ENCODE results near the gene PIN1.

Gene PIN1

GRCh38 chr19:9850235-9850959 is 15.3 kb downstream of the PIN1 start:
- Histone ChIP-seq H3K36me3 (ENCODE audit: control insufficient read depth in 5 of 5, insufficient read depth in 5 of 5, low read length in 5 of 5) (peaks cover 0 to 71% (median 39%) of the 10 kb centered on the region in 5 donors), H3K9ac (ENCODE audit: low read length in 5 of 5) (no peak overlapping the region), H3K9me3 (ENCODE audit: control insufficient read depth in 5 of 5, low read length in 5 of 5) (no peaks in the 10 kb centered on the region), H3K4me1 (ENCODE audit: control insufficient read depth in 5 of 5, insufficient read depth in 5 of 5, low read length in 5 of 5) (peaks cover 0 to 28% (median 16%) of the 10 kb centered on the region in 5 donors), H3K27me3 (ENCODE audit: control insufficient read depth in 5 of 5, insufficient read depth in 4 of 5, low read length in 5 of 5) (no peaks in the 10 kb centered on the region), H3K4me3 (ENCODE audit: low read depth in 1 of 5, low read length in 5 of 5) (no peak overlapping the region), H3K27ac (ENCODE audit: low read depth, low read length) (no peak overlapping the region)

- Histone ChIP-seq H3K27me3 (ENCODE audit: control insufficient read depth in 5 of 5, insufficient read depth in 4 of 5, low read length in 5 of 5) (no peaks in the 10 kb centered on the region), H3K4me1 (ENCODE audit: control insufficient read depth in 5 of 5, insufficient read depth in 5 of 5, low read length in 5 of 5) (peaks cover 0 to 11% (median 2%) of the 10 kb centered on the region in 5 donors), H3K36me3 (ENCODE audit: control insufficient read depth in 5 of 5, insufficient read depth in 5 of 5, low read length in 5 of 5) (peaks cover 0 to 52% (median 38%) of the 10 kb centered on the region in 5 donors), H3K9ac (ENCODE audit: low read length in 5 of 5) (no peak overlapping the region), H3K27ac (ENCODE audit: low read depth, low read length) (no peak overlapping the region), H3K9me3 (ENCODE audit: control insufficient read depth in 5 of 5, low read length in 5 of 5) (no peaks in the 10 kb centered on the region), H3K4me3 (ENCODE audit: low read depth in 1 of 5, low read length in 5 of 5) (no peak overlapping the region)
These were observed 19.2 kb downstream of the PIN1 start for GRCh38 chr19:9854282-9854846.

DNA sequence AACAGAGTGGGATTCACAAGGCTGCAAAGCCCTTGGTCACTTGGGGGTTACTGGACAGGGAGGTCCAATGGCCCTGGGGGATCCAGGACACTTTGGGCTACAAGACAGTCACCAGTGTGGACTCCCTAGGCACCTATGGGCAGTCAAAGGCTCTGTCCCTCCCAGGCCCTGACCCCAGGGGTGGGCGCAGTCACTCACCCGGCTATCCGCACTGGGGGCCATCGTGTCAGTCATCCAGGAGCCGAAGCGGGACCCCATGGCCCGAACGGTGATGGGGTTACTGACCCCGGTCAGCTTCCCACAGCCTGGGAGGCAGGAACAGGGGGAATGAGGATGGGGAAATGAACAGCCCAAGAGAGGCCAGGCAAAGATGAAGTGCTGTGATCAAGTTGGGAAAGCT is 21.5 kb downstream of the PIN1 start:
- H3K9me3 ChIP-seq (ENCODE audit: control insufficient read depth in 5 of 5, low read length in 5 of 5) = no peaks in the 10 kb centered on the region
- peaks cover 0 to 39% (median 31%) of the 10 kb centered on the region in 5 donors for H3K36me3 ChIP-seq (ENCODE audit: control insufficient read depth in 5 of 5, insufficient read depth in 5 of 5, low read length in 5 of 5)
- no peak overlapping the region for H3K9ac ChIP-seq (ENCODE audit: low read length in 5 of 5)
- H3K4me1 ChIP-seq (ENCODE audit: control insufficient read depth in 5 of 5, insufficient read depth in 5 of 5, low read length in 5 of 5) = peaks cover 0 to 11% (median 2%) of the 10 kb centered on the region in 5 donors
- H3K27ac ChIP-seq (ENCODE audit: low read depth, low read length) = no peak overlapping the region
- no peak overlapping the region for H3K4me3 ChIP-seq (ENCODE audit: low read depth in 1 of 5, low read length in 5 of 5)
- no peaks in the 10 kb centered on the region for H3K27me3 ChIP-seq (ENCODE audit: control insufficient read depth in 5 of 5, insufficient read depth in 4 of 5, low read length in 5 of 5)

- Histone ChIP-seq H3K27ac (ENCODE audit: low read depth, low read length) (no peak overlapping the region), H3K9ac (ENCODE audit: low read length in 5 of 5) (no peak overlapping the region), H3K4me3 (ENCODE audit: low read depth in 1 of 5, low read length in 5 of 5) (no peak overlapping the region)
These were observed 22.1 kb downstream of the PIN1 start for GRCh38 chr19:9857076-9857721.

GRCh38 chr19:9857920-9858746 is 23.0 kb downstream of the PIN1 start:
- Histone ChIP-seq H3K9me3 (ENCODE audit: control insufficient read depth in 5 of 5, low read length in 5 of 5) (no peaks in the 10 kb centered on the region), H3K4me1 (ENCODE audit: control insufficient read depth in 5 of 5, insufficient read depth in 5 of 5, low read length in 5 of 5) (peaks cover 0 to 11% (median 2%) of the 10 kb centered on the region in 5 donors), H3K36me3 (ENCODE audit: control insufficient read depth in 5 of 5, insufficient read depth in 5 of 5, low read length in 5 of 5) (peaks cover 0 to 37% (median 26%) of the 10 kb centered on the region in 5 donors), H3K27me3 (ENCODE audit: control insufficient read depth in 5 of 5, insufficient read depth in 4 of 5, low read length in 5 of 5) (no peaks in the 10 kb centered on the region), H3K27ac (ENCODE audit: low read depth, low read length) (no peak overlapping the region), H3K4me3 (ENCODE audit: low read depth in 1 of 5, low read length in 5 of 5) (no peak overlapping the region), H3K9ac (ENCODE audit: low read length in 5 of 5) (no peak overlapping the region)

More at GRCh38 chr19:9857076-9857721, 22.1 kb downstream of the PIN1 start:
- Histone ChIP-seq H3K9me3 (ENCODE audit: control insufficient read depth in 5 of 5, low read length in 5 of 5) (no peaks in the 10 kb centered on the region), H3K27me3 (ENCODE audit: control insufficient read depth in 5 of 5, insufficient read depth in 4 of 5, low read length in 5 of 5) (no peaks in the 10 kb centered on the region), H3K36me3 (ENCODE audit: control insufficient read depth in 5 of 5, insufficient read depth in 5 of 5, low read length in 5 of 5) (peaks cover 0 to 36% (median 26%) of the 10 kb centered on the region in 5 donors), H3K4me1 (ENCODE audit: control insufficient read depth in 5 of 5, insufficient read depth in 5 of 5, low read length in 5 of 5) (peaks cover 0 to 11% (median 2%) of the 10 kb centered on the region in 5 donors)

DNA sequence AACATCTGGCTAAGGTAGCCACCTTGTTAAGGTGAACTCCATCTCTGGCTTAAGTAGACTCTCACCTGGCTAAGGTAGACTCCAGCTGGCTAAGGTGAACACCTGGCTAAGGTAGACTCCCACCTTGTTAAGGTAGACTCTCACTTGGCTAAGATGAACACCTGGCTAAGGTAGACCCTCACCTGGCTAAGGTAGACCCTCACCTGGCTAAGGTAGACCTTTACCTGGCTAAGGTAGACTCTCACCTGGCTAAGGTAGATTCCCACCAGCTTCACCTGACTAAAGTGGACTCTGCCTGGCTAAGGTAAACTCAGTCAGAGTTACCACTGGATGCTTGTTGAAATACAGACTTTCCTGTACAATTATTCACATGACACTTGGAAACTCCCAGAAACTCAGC is 23.6 kb downstream of the PIN1 start:
- no peaks in the 10 kb centered on the region for H3K27me3 ChIP-seq (ENCODE audit: control insufficient read depth in 5 of 5, insufficient read depth in 4 of 5, low read length in 5 of 5)
- no peak overlapping the region for H3K9ac ChIP-seq (ENCODE audit: low read length in 5 of 5)
- H3K27ac ChIP-seq (ENCODE audit: low read depth, low read length) = no peak overlapping the region
- H3K36me3 ChIP-seq (ENCODE audit: control insufficient read depth in 5 of 5, insufficient read depth in 5 of 5, low read length in 5 of 5) = peaks cover 0 to 38% (median 26%) of the 10 kb centered on the region in 5 donors
- peaks cover 0 to 11% (median 0%) of the 10 kb centered on the region in 5 donors for H3K4me1 ChIP-seq (ENCODE audit: control insufficient read depth in 5 of 5, insufficient read depth in 5 of 5, low read length in 5 of 5)
- H3K4me3 ChIP-seq (ENCODE audit: low read depth in 1 of 5, low read length in 5 of 5) = no peak overlapping the region
- no peaks in the 10 kb centered on the region for H3K9me3 ChIP-seq (ENCODE audit: control insufficient read depth in 5 of 5, low read length in 5 of 5)

- peaks cover 0 to 11% (median 2%) of the 10 kb centered on the region in 5 donors for H3K4me1 ChIP-seq (ENCODE audit: control insufficient read depth in 5 of 5, insufficient read depth in 5 of 5, low read length in 5 of 5)
- H3K36me3 ChIP-seq (ENCODE audit: control insufficient read depth in 5 of 5, insufficient read depth in 5 of 5, low read length in 5 of 5) = peaks cover 0 to 27% (median 18%) of the 10 kb centered on the region in 5 donors
- H3K4me3 ChIP-seq (ENCODE audit: low read depth in 1 of 5, low read length in 5 of 5) = no peak overlapping the region
- H3K9ac ChIP-seq (ENCODE audit: low read length in 5 of 5) = no peak overlapping the region
- H3K27me3 ChIP-seq (ENCODE audit: control insufficient read depth in 5 of 5, insufficient read depth in 4 of 5, low read length in 5 of 5) = no peaks in the 10 kb centered on the region
- no peaks in the 10 kb centered on the region for H3K9me3 ChIP-seq (ENCODE audit: control insufficient read depth in 5 of 5, low read length in 5 of 5)
- no peak overlapping the region for H3K27ac ChIP-seq (ENCODE audit: low read depth, low read length)
These were observed 25.3 kb downstream of the PIN1 start for GRCh38 chr19:9860407-9860806.

- H3K4me1 ChIP-seq (ENCODE audit: control insufficient read depth in 5 of 5, insufficient read depth in 5 of 5, low read length in 5 of 5) = peaks cover 0 to 21% (median 11%) of the 10 kb centered on the region in 5 donors
- H3K36me3 ChIP-seq (ENCODE audit: control insufficient read depth in 5 of 5, insufficient read depth in 5 of 5, low read length in 5 of 5) = peaks cover 0 to 21% (median 14%) of the 10 kb centered on the region in 5 donors
- no peaks in the 10 kb centered on the region for H3K27me3 ChIP-seq (ENCODE audit: control insufficient read depth in 5 of 5, insufficient read depth in 4 of 5, low read length in 5 of 5)
- no peak overlapping the region for H3K4me3 ChIP-seq (ENCODE audit: low read depth in 1 of 5, low read length in 5 of 5)
- H3K27ac ChIP-seq (ENCODE audit: low read depth, low read length) = no peak overlapping the region
- no peak overlapping the region for H3K9ac ChIP-seq (ENCODE audit: low read length in 5 of 5)
- H3K9me3 ChIP-seq (ENCODE audit: control insufficient read depth in 5 of 5, low read length in 5 of 5) = no peaks in the 10 kb centered on the region
These were observed 26.4 kb downstream of the PIN1 start for GRCh38 chr19:9861503-9861902.

GRCh38 chr19:9862938-9863337 is 27.8 kb downstream of the PIN1 start:
- no peak overlapping the region for H3K4me3 ChIP-seq (ENCODE audit: low read depth in 1 of 5, low read length in 5 of 5)
- H3K9ac ChIP-seq (ENCODE audit: low read length in 5 of 5) = no peak overlapping the region
- peaks cover 2 to 30% (median 18%) of the 10 kb centered on the region in 5 donors for H3K4me1 ChIP-seq (ENCODE audit: control insufficient read depth in 5 of 5, insufficient read depth in 5 of 5, low read length in 5 of 5)
- H3K36me3 ChIP-seq (ENCODE audit: control insufficient read depth in 5 of 5, insufficient read depth in 5 of 5, low read length in 5 of 5) = peaks cover 0 to 7% (median under 1%) of the 10 kb centered on the region in 5 donors
- no peaks in the 10 kb centered on the region for H3K9me3 ChIP-seq (ENCODE audit: control insufficient read depth in 5 of 5, low read length in 5 of 5)
- no peak overlapping the region for H3K27ac ChIP-seq (ENCODE audit: low read depth, low read length)
- H3K27me3 ChIP-seq (ENCODE audit: control insufficient read depth in 5 of 5, insufficient read depth in 4 of 5, low read length in 5 of 5) = no peaks in the 10 kb centered on the region

Measured in subcutaneous abdominal adipose tissue (tissue), 5 donors.